ENCODE results near the gene ARHGEF9.

DNA sequence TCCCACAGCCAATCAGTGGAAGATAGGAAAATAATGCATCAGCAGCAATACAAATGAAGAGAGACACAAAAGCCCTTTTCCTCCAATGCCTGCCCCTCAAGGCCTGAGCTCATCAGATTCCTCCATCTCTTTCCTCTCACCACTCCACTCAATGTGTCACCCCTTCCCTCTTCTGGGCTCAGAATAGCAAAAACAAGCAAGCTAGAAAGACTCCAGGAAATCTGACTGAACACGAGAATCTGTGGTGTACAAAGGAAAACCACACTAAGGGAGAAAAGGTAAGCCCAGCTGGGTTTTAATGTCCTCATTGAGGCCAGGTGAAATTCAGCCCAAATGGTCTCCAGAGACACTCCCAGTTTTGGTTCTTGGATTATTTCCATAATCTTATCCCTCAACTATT is 46.3 kb downstream of the ARHGEF9 start:
- TF ChIP-seq, protein P1, sequence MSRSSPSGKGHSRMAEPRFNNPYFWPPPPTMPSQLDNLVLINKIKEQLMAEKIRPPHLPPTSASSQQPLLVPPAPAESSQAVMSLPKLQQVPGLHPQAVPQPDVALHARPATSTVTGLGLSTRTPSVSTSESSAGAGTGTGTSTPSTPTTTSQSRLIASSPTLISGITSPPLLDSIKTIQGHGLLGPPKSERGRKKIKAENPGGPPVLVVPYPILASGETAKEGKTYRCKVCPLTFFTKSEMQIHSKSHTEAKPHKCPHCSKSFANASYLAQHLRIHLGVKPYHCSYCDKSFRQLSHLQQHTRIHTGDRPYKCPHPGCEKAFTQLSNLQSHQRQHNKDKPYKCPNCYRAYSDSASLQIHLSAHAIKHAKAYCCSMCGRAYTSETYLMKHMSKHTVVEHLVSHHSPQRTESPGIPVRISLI (tag by site-specific recombination; IDR thresholded peaks at IDR 0.05): no peak
- TF ChIP-seq, protein P2, sequence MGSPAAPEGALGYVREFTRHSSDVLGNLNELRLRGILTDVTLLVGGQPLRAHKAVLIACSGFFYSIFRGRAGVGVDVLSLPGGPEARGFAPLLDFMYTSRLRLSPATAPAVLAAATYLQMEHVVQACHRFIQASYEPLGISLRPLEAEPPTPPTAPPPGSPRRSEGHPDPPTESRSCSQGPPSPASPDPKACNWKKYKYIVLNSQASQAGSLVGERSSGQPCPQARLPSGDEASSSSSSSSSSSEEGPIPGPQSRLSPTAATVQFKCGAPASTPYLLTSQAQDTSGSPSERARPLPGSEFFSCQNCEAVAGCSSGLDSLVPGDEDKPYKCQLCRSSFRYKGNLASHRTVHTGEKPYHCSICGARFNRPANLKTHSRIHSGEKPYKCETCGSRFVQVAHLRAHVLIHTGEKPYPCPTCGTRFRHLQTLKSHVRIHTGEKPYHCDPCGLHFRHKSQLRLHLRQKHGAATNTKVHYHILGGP (tag by site-specific recombination; IDR thresholded peaks at IDR 0.05): no peak
- TF ChIP-seq MEIS1 (CRISPR knock-in tag; IDR thresholded peaks at IDR 0.05; ENCODE audit: borderline replicate concordance) (no peak), BCL11A (tag by site-specific recombination; IDR thresholded peaks at IDR 0.05; ENCODE audit: low read depth) (no peak), ZNF670 (tag by site-specific recombination; IDR thresholded peaks at IDR 0.05; ENCODE audit: low read depth) (no peak)
- TF ChIP-seq, protein P3, sequence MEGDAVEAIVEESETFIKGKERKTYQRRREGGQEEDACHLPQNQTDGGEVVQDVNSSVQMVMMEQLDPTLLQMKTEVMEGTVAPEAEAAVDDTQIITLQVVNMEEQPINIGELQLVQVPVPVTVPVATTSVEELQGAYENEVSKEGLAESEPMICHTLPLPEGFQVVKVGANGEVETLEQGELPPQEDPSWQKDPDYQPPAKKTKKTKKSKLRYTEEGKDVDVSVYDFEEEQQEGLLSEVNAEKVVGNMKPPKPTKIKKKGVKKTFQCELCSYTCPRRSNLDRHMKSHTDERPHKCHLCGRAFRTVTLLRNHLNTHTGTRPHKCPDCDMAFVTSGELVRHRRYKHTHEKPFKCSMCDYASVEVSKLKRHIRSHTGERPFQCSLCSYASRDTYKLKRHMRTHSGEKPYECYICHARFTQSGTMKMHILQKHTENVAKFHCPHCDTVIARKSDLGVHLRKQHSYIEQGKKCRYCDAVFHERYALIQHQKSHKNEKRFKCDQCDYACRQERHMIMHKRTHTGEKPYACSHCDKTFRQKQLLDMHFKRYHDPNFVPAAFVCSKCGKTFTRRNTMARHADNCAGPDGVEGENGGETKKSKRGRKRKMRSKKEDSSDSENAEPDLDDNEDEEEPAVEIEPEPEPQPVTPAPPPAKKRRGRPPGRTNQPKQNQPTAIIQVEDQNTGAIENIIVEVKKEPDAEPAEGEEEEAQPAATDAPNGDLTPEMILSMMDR (tag by site-specific recombination; IDR thresholded peaks at IDR 0.05): no peak
